B cell (primary cell): ENCODE results near the gene CEL. TPM values are rescaled to one million over a fixed set of nuclear protein-coding genes. Genes with fewer than 3 reads are reported as not detected.
"Not testable (repeated sequence)": the region's sequence is repeated elsewhere in the genome, so short reads cannot be mapped to it uniquely, and the experiment has no call there.

ENCODE experiments used
- ATAC-seq: fragments of 200-7000 bp; cut with Tn5 transposase; one replicate; pipeline ENCODE4 v1.10.0; 2021; ENCODE audit warnings: low read depth, mild to moderate bottlenecking, moderate number of reproducible peaks, moderate library complexity
- CTCF ChIA-PET: fragments of 350-600 bp; sonication (Branson Sonifier 250); formaldehyde crosslinking; loops from one replicate; lab custom pipeline; 2021; ENCODE audit warnings: antibody characterized with exemption, inconsistent platforms; lab: Charles Lee
- POLR2A ChIA-PET: fragments of 350-600 bp; sonication (Branson Sonifier 250); formaldehyde crosslinking; loops from one replicate; lab custom pipeline; 2021; ENCODE audit warnings: antibody characterized with exemption; lab: Charles Lee
- DNase-seq: peaks from one replicate; pipeline ENCODE4 v3.0.0; 2013
- H2AFZ ChIP-seq: 2 replicates; pipeline ENCODE4 v1.6.1; 2012; ENCODE audit warnings: mild to moderate bottlenecking, low read depth, low read length; ENCODE audit not compliant: insufficient read depth, poor library complexity, severe bottlenecking
- H3K27ac ChIP-seq, 2 donors: 1 replicate in 1 of 2; 2 replicates in 1 of 2; pipeline ENCODE4 v1.5.1; 2012 to 2013; ENCODE audit warnings: low read length in 2 of 2, mild to moderate bottlenecking in 2 of 2, moderate library complexity in 1 of 2
- H3K27me3 ChIP-seq, 4 experiments: fragments of 200-600 bp in 1 of 4; sonication (generic) in 1 of 4; replicated peaks in 1 of 4; 1 replicate in 2 of 4; 2 replicates in 2 of 4; pipeline versions ENCODE4 v1.6.1 to v1.7.0; 2013 to 2016; ENCODE audit warnings: low read length in 3 of 4, mild to moderate bottlenecking in 2 of 4, mixed read lengths in 1 of 4, moderate library complexity in 1 of 4; ENCODE audit not compliant: insufficient read depth in 4 of 4, control insufficient read depth in 3 of 4; ENCODE audit errors: control extremely low read depth in 1 of 4
- H3K36me3 ChIP-seq, 2 experiments: replicated peaks in 1 of 2; 1 replicate in 1 of 2; 2 replicates in 1 of 2; pipeline versions ENCODE4 v1.6.1 to v1.7.1; 2013; ENCODE audit warnings: low read length in 1 of 2; ENCODE audit not compliant: insufficient read depth in 2 of 2, control insufficient read depth in 1 of 2; ENCODE audit errors: control extremely low read depth in 1 of 2, extremely low read depth in 1 of 2
- H3K4me1 ChIP-seq, 2 donors: fragments of 200-600 bp in 1 of 2; sonication (generic) in 1 of 2; 1 replicate in 1 of 2; 2 replicates in 1 of 2; pipeline versions ENCODE4 v1.5.1 to v1.6.1; 2013 to 2017; ENCODE audit warnings: low read length in 2 of 2; ENCODE audit not compliant: control insufficient read depth in 2 of 2, insufficient read depth in 2 of 2
- H3K4me2 ChIP-seq: replicated peaks from 2 replicates; pipeline ENCODE3; 2012; ENCODE audit warnings: mild to moderate bottlenecking, low read depth, low read length; ENCODE audit not compliant: poor library complexity, severe bottlenecking
- H3K4me3 ChIP-seq, 5 experiments: fragments of 200-600 bp in 1 of 5; sonication (generic) in 1 of 5; 1 replicate in 3 of 5; 2 replicates in 2 of 5; pipeline versions ENCODE4 v1.5.1 to v1.7.0; 2011 to 2016; ENCODE audit warnings: low read length in 4 of 5, mild to moderate bottlenecking in 4 of 5, low read depth in 2 of 5, control low read depth in 1 of 5, moderate library complexity in 1 of 5; ENCODE audit not compliant: insufficient read depth in 1 of 5; ENCODE audit errors: control extremely low read depth in 1 of 5, extremely low read depth in 1 of 5
- H3K79me2 ChIP-seq: fragments of 200-600 bp; sonication (generic); one replicate; pipeline ENCODE4 v1.6.0; 2016; ENCODE audit warnings: low read length; ENCODE audit not compliant: control insufficient read depth, insufficient read depth
- H3K9ac ChIP-seq: fragments of 200-600 bp; sonication (generic); 2 replicates; pipeline ENCODE4 v1.6.1; 2017; ENCODE audit warnings: mild to moderate bottlenecking, low read length, moderate library complexity
- H3K9me3 ChIP-seq, 3 donors: one replicate each; pipeline versions ENCODE4 v1.6.1 to v1.7.1; 2013; ENCODE audit warnings: low read length in 2 of 3; ENCODE audit not compliant: control insufficient read depth in 2 of 3, insufficient read depth in 1 of 3; ENCODE audit errors: control extremely low read depth in 1 of 3
- H4K20me1 ChIP-seq: 2 replicates; pipeline ENCODE4 v1.6.0; 2012; ENCODE audit warnings: mild to moderate bottlenecking, low read length; ENCODE audit not compliant: insufficient read depth, control insufficient read depth, poor library complexity, severe bottlenecking
- H3K27ac Mint-ChIP-seq: one replicate; pipeline ENCODE4 v1.8.0; 2021; ENCODE audit warnings: mixed read lengths
- H3K27me3 Mint-ChIP-seq: one replicate; pipeline ENCODE4 v1.8.0; 2021; ENCODE audit warnings: mixed read lengths
- H3K4me1 Mint-ChIP-seq: one replicate; pipeline ENCODE4 v1.8.0; 2021; ENCODE audit warnings: mixed read lengths
- H3K4me3 Mint-ChIP-seq: one replicate; pipeline ENCODE4 v1.8.0; 2021; ENCODE audit warnings: mixed read lengths
- H3K9me3 Mint-ChIP-seq: one replicate; pipeline ENCODE4 v1.8.0; 2022; ENCODE audit warnings: mixed read lengths; ENCODE audit not compliant: insufficient read depth
- EZH2 ChIP-seq: IDR thresholded peaks from 2 replicates; pipeline ENCODE4 v1.6.1; 2012; ENCODE audit warnings: borderline replicate concordance, low read depth, mild to moderate bottlenecking, moderate library complexity, low read length; ENCODE audit not compliant: insufficient read depth, poor library complexity, severe bottlenecking
- WGBS: methylation state at CpG from one replicate; pipeline ENCODE4 v1.1.5; 2013; ENCODE audit warnings: missing lambda C conversion rate; ENCODE audit not compliant: insufficient coverage; 5-methylcytosine and 5-hydroxymethylcytosine counted together
- intact Hi-C: fragments of 100-400 bp; cut with micrococcal nuclease; formaldehyde crosslinking; loops from one replicate; pipeline ENCODE4 v1.10.0; 2022
- polyA plus RNA-seq: library from polyadenylated mRNA; depleted of rRNA; stranded (reverse); fragments of >200 nt; gene quantifications from 2 replicates; pipeline ENCODE4 v1.2.3, GENCODE V29; 2012
- total RNA-seq, 2 donors: library from RNA; stranded (reverse); fragments of 120-200 nt in 1 of 2; gene quantifications; 1 replicate in 1 of 2; 2 replicates in 1 of 2; pipeline versions ENCODE4 v1.2.3 to v1.2.4, GENCODE V29; 2013 to 2022
- TF ChIP-seq, protein P1 (sequence below): fragments of 200-600 bp; IDR thresholded peaks from one replicate; pipeline ENCODE4 v1.8.0; 2022; ENCODE audit warnings: antibody characterized with exemption, mild to moderate bottlenecking

The CEL gene
- total and polyA plus RNA-seq, 2 donors (not counting 1 experiment from before 2014, with no cell fraction given): 0.51 to 0.57 TPM

DNA sequence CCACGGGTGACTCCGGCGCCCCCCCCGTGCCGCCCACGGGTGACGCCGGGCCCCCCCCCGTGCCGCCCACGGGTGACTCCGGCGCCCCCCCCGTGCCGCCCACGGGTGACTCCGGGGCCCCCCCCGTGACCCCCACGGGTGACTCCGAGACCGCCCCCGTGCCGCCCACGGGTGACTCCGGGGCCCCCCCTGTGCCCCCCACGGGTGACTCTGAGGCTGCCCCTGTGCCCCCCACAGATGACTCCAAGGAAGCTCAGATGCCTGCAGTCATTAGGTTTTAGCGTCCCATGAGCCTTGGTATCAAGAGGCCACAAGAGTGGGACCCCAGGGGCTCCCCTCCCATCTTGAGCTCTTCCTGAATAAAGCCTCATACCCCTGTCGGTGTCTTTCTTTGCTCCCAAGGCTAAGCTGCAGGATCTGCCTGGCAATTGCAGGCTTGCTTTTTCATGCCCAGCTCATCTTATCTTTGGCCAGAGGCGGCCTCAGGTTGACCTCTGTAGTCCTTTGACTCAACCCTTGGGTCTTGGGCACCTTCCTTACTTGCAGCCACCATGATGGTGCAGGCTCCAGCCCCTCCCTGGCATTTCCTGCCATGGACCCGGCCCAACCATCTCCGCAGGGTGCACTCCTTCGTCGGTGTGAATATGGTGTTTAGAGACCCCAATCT, 9.8 kb downstream of the CEL start:
- H3K9me3 ChIP-seq: no peaks in the 10 kb centered on the region
- H2AFZ ChIP-seq: no peak overlapping the region
- Mint-ChIP-seq H3K27ac (no peak overlapping the region), H3K4me1 (no peaks in the 10 kb centered on the region), H3K9me3 (no peaks in the 10 kb centered on the region), H3K27me3 (no peaks in the 10 kb centered on the region), H3K4me3 (no peak overlapping the region)
- 85% methylated on average over 16 of the region's 33 CpGs for WGBS
- no peak overlapping the region for H3K27ac ChIP-seq
- H3K4me2 ChIP-seq: no peak overlapping the region
- H3K27me3 ChIP-seq: peaks cover 0 to 3% (median 0%) of the 10 kb centered on the region in 4 experiments
- intact Hi-C loops: no loop called here
- no peak for DNase-seq
- no peak for ATAC-seq
- TF ChIP-seq EZH2: no peak
- TF ChIP-seq, protein P1, sequence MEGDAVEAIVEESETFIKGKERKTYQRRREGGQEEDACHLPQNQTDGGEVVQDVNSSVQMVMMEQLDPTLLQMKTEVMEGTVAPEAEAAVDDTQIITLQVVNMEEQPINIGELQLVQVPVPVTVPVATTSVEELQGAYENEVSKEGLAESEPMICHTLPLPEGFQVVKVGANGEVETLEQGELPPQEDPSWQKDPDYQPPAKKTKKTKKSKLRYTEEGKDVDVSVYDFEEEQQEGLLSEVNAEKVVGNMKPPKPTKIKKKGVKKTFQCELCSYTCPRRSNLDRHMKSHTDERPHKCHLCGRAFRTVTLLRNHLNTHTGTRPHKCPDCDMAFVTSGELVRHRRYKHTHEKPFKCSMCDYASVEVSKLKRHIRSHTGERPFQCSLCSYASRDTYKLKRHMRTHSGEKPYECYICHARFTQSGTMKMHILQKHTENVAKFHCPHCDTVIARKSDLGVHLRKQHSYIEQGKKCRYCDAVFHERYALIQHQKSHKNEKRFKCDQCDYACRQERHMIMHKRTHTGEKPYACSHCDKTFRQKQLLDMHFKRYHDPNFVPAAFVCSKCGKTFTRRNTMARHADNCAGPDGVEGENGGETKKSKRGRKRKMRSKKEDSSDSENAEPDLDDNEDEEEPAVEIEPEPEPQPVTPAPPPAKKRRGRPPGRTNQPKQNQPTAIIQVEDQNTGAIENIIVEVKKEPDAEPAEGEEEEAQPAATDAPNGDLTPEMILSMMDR: no peak
- H3K9ac ChIP-seq: no peak overlapping the region
- no peaks in the 10 kb centered on the region for H4K20me1 ChIP-seq
- H3K79me2 ChIP-seq: no peaks in the 10 kb centered on the region
- no peaks in the 10 kb centered on the region for H3K4me1 ChIP-seq
- H3K4me3 ChIP-seq: no peak overlapping the region
- CTCF ChIA-PET: no interaction called here
- no peaks in the 10 kb centered on the region for H3K36me3 ChIP-seq
- POLR2A ChIA-PET: no interaction called here

DNA sequence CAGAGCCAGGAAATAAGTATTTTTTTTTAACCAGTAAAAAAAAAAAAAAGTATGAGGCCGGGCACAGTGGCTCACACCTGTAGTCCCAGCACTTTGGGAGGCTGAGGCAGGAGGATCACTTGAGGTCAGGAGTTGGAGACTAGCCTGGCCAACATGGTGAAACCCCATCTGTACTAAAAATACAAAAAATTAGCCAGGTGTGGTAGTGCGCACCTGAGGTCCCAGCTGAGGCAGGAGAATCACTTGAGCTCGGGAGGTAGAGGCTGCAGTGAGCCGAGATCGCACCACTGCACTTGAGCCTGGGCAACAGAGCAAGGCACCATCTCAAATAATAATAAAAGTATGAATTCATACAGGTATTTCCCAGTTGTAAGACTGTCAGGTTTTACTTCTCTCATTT, 10.4 kb downstream of the CEL start:
- H3K4me2 ChIP-seq, intact Hi-C loops, H3K27me3 Mint-ChIP-seq, H3K27ac Mint-ChIP-seq, CTCF ChIA-PET, POLR2A ChIA-PET, H4K20me1 ChIP-seq, DNase-seq, H3K4me3 Mint-ChIP-seq, H3K27ac ChIP-seq, H3K4me3 ChIP-seq, H3K9me3 ChIP-seq, ATAC-seq, H3K4me1 ChIP-seq, H3K79me2 ChIP-seq, H2AFZ ChIP-seq, H3K9me3 Mint-ChIP-seq, H3K9ac ChIP-seq, H3K27me3 ChIP-seq, H3K4me1 Mint-ChIP-seq, H3K36me3 ChIP-seq: not testable (repeated sequence)
- WGBS: no CpG with 5 or more reads among the region's 5 CpGs
